HG03108 (cell line): Measurements from ENCODE around the gene SLC15A3.

ENCODE experiments used
- ATAC-seq: cut with Tn5 transposase; IDR thresholded peaks from one replicate; pipeline ENCODE4 v1.9.1; 2021; ENCODE audit warnings: moderate library complexity; ENCODE audit not compliant: unreplicated experiment

The SLC15A3 gene

DNA sequence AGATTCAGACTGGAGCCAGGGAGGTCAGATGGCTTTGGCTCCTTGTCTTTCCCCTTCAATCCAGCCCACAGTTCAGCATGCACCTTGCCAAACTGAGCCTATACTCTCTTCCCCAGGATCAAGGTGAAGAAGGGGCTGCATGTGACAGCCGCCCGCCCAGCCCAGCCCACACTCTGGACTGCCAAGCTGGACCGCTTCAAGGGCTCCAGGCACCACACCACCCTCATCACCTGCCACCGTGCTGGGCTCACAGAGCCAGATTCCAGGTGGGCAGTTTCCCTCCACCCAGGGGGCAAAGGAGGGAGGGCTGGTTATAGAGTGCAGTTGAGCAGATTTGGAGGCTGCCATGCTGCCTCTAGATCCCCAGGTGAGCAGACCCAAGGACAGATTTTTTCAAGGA lies 21.6 kb downstream of the SLC15A3 start:
- no peak for ATAC-seq

DNA sequence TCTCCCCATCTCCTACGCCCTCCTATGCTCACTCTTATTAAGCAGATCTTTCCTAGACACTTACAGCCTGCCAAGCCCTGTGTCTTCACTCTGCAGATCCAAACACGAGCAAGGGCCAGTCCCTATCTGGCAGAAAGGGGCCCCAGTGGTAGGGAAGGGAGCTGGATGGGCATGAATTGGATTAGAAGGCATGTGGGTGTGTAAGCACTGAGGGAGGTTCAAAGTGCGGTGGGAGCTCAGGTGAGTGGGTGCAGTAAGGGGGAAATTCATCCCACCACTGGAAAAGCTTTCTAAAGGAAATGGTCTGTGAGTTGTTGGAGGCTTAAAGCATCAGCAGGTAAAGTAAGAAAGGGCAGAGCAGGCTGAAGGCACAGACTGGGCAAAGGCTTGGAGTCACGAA lies 22.2 kb downstream of the SLC15A3 start:
- no peak for ATAC-seq

DNA sequence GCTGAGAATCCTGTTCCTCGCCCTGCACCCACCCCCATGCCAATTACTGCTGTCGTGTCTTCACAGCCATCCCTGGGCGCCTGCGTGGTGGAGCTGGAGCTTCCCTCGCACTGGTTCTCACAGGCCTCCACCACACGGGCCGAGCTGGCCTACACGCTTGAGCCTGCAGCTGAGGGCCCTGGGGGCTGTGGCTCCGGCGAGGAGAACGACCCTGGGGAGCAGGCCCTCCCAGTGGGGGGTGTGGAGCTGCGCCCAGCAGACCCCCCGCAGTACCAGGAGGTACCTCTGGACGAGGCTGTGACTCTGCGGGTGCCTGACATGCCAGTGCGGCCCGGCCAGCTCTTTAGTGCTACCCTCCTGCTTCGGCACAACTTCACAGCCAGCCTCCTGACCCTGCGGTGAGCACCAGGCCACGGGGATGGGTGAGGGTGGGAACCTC lies 23.4 kb downstream of the SLC15A3 start:
- no peak for ATAC-seq

DNA sequence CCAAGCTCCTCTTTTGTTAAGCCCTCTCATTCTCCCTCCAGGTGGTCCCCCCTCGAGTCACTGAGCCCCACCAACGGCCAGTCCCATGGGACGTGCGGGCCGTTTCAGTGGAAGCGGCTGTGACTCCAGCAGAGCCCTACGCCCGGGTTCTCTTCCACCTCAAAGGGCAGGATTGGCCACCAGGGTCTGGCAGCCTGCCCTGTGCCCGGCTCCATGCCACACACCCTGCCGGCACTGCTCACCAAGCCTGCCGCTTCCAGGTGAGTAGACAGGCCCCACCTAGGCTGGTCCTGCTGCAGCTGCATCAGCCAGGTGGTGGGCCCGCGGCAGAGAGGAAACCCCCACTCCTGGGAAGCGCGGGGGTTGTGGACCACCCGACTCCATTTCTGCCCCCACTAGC lies 24.4 kb downstream of the SLC15A3 start:
- no peak for ATAC-seq

DNA sequence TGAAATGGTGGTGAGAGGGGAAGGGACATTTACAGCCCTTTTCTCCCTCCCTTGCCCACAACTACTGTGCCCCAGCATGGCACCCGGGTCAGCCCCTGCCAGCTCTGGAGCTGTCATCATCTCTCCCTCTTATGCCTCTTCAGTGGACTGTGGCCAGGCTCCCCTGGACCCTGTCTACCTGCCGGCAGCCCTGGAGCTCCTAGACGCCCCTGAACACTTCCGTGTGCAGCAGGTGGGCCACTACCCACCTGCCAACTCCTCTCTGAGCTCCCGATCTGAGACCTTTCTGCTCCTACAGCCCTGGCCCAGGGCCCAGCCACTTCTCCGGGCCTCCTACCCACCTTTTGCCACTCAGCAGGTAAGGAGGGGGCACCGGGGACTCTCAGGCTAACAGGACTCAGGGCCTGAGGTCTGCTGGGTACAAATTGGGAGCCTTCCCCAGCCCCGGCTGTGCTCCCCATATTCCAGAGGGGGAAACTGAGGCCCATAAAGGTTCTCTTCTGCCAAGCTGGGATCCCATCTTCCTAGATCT lies 24.8 kb downstream of the SLC15A3 start:
- ATAC-seq: no peak

DNA sequence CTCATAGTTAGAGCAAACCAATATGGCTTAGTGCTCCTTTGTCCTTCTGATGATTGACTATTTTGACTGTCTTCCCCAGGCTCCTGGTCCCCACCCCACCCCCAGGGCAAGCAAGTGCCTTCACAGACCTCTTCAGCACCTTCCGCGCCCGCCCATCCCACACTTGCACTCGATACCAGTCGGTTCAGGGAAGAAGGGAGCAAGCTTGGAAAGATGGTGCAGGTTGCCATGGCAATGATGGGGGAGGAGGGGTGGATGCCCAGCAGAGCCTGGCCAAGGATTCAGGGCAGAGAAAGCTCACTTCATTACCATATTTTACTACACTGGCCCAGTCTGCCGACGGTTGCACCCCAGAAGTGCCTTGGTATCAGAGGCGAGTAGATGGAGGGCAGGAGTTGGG lies 25.5 kb downstream of the SLC15A3 start:
- ATAC-seq: no peak

DNA sequence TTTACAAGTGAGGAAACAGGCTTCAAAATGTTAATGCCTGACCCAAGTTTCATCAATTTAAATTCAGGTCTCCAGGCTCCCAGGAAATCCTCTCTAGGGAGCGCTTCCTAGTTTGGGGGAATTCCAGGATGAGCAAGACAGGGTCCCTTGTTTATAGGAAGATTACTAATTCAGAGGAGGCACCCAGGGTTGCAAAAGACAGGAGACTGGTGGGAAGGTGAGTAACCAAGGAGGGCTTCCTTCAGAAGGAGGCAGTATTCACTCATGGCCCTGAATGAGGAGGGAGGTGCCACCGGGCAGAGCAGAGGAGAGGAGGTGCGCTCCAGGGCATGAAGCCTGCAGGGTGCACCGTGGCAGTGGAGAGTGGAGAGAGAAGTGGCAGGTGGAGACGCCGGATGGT lies 26.1 kb downstream of the SLC15A3 start:
- ATAC-seq: no peak

DNA sequence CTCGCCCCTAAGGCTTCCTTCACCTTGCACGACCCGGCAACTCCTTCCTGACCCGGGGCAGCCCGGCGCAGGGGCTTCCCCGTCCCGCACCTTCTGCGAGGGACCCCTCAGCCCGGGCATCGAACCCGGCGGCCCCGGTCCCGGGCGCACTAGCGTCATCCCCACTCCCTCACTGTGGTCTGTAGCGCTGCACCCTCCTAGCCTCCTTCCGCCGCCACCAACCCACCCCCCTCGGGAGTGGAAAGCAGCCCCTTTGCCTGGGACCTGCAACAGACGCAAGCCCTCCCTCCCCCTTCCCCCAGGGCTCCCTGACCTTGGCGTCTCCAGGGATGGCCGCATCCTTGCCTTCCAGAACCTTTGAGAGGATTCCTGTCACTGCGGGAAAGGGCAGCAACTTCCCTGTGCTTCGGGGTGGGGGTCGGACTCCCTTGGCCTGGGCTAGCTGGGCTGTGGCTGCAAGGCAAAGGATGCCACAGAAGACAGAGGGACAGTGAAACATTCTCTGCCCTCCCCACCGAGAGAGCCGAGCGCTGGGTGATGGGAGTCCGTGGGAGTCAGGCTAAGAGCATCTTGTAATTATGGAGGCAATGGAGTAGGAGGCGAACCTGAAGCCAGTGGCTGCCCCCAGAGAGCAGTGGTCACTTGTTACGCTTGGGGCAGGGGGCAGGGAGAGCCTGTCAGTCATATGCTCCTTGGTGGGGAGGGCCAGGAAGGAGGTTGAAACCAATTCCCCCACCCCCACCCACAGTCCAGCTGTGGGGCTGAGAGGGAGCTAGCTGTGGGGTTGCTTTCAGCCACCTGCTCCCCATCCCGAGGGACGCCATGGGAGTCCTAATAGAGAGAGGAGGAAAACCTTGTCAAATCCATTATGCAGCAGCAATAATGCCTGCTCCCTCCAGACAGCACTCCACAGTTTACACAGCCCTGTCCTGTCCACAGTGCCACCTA lies 26.8 kb downstream of the SLC15A3 start:
- no peak for ATAC-seq

DNA sequence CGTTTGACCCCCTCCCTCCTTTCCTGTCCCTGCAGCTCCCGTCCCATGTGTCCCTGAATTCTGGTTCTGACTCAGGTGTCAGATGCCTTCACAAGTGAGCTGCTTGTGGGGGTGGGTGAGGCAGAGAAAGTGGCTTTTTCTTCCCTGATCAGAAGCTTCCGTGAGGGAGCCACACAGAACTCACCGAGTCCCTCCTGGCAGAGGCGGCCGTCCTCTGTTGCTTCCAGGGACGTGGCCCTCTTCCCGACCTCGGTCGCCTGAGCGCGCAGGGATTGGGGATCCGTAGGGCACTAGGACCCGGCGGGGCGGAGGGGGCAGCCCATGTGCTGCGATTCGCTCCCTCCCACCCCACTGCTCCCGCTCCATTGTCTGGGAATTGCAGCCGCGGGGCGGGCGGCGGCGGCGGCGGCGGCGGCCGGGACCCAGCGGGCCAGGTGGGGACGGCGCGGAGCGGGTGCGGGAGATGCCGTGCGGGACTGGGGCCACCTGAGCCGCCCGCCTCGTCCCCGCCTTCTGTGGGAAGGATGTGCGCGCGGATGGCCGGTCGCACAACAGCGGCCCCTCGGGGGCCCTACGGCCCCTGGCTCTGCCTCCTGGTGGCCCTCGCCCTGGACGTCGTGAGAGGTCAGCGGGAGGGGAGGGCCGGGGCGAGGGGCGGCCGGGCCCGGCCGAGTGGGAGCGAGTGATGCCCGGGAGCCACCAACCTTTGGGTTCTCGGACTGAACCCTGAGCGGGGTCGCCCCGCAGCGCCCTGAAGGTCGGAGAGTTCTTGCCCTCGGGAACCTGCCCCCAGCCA lies 27.7 kb downstream of the SLC15A3 start, which contains the start of gene TMEM132A:
Gene TMEM132A (plus strand): TSS at position 351 of the 796 bp plus-strand sequence. CDS start 174 bp downstream, at position 525.
- ATAC-seq: no peak

DNA sequence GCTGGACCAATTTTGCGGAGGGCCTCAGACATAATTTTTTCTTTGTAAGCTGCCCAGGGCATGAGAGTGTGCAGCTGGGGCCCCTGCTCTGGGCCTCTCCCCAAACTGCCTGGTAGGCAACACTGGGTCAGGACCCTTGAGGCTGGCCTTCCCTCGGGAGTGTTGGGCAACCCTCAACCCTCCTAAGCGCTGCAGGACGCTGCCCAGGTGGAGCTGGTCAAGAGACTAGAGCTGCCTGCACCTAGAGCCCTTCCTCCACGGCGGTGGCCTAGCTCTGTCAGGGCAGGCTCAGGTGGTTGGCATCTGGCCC lies 28.2 kb downstream of the SLC15A3 start:
- no peak for ATAC-seq

DNA sequence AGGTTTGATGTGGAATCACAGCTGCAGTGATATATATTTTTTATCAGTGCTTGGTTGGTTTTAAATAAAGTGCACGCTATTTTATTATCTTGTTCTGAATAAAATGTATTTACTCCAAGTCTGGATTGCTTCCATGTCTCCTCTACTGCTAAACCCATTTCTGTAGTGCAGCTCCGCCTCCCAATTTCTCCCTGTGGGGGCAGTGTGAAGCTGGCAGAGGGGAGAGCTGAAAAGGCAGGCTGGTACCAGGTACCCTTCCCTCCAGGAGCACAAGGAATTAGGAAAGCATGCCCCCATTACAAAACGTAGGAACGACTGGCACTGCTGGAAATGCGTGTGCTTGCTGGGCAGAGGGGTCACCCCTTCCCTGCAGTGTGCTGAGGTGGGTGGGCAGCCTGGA lies 28.6 kb downstream of the SLC15A3 start:
- no peak for ATAC-seq

DNA sequence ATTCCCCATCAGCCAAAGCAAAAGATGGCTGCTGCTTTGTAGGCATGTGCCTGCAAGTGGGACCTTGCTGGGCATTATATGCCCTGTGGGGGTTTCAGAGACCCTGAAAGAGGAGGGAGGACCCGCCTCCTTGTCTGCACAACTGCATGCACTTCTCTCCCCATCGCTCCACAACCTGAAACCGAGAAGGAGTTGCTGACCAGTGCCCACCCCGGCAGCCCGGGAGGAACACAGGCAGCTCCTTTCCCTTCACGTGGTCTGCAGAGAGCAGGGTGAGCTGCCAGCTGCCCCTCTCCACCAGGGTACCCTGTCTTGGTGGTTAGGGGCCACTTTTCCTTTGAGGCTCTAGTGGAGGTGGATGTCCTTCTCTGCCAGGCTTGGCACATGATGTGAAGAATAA lies 29.1 kb downstream of the SLC15A3 start:
- no peak for ATAC-seq

DNA sequence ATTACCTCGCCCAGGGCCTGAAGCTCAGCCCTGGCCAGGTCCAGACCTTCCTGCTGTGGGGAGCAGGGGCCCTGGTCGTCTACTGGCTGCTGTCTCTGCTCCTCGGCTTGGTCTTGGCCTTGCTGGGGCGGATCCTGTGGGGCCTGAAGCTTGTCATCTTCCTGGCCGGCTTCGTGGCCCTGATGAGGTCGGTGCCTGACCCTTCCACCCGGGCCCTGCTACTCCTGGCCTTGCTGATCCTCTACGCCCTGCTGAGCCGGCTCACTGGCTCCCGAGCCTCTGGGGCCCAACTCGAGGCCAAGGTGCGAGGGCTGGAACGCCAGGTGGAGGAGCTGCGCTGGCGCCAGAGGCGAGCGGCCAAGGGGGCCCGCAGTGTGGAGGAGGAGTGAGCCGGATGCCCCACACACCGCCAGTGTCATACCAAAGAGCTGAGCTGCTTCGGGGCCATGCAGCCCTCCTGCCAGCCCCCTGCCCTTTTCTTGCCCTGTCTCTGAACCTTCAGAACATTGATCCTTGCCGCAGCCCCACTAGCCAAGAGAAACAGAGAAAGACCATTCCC lies 30.1 kb downstream of the SLC15A3 start:
- ATAC-seq: no peak

DNA sequence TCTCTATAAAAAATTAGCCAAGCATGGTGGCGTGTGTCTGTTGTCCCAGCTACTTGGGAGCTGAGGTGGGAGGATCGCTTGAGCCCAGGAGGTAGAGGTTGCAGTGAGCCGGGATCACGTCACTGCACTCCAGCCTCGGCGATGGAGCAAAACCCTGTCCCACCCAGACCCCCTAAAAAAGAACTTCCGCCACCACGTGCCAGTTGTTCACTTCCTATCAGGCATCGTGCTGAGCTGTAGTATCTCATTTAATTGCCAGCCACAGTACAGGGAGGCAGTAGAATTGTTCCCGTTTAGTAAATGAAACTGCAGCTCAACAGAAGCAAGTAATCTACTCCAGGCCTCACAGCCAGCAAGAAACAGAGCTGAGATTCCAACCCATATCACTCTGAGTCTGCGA lies 30.7 kb downstream of the SLC15A3 start:
- no peak for ATAC-seq

DNA sequence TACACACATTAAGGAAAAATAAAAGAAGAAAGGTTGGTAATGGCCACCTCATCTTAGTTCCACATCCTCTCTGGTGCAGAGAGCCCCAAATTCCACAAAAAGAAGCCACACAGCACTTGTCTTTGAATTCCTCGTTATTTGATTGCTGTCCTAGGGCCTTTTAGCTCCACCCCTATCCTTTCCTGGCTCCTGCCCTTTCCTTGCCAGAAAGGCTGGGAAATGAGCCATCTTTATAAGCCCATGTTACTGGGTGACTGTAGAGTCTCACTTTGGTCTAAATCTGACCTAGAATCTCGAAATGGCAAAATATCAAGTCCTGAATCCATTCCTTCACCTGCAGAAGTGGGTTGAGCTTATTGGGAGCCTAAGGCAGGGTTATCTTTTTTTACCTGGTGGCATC lies 32.0 kb downstream of the SLC15A3 start:
- ATAC-seq: no peak

DNA sequence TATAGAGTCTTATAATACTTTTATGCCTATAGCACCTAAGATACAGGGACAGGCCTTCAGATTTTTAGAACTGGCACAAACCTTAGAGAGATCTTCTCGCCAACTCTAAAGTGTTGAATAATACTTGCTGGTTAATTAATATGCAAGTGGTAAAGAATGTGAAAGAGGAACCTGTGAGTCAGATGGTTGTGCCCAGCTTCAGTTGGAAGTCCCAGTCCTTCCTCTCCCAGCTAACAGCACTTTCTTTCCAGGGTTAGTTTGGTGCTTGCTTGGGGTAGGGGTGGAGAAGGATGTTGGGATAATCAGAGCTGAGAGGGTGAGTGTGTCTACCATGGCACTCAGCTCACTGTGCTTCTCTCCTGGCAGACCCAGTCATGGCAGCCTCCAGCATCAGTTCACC lies 32.7 kb downstream of the SLC15A3 start:
- no peak for ATAC-seq

DNA sequence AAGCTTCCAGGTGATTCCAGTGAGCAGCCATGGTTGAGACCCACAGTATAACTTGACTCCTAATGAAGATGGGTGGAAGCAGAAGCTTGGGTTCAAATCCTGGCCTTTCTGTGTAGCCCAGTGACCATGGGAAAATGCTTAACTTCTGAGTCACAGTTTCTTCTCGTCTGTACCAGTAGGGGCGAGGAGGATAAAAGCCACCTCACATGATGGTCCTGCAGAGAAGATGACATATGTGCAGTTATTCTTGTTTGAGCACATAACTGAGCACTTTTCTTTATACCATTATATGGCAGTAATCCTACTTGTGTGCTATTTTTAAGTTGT lies 33.1 kb downstream of the SLC15A3 start:
- no peak for ATAC-seq

DNA sequence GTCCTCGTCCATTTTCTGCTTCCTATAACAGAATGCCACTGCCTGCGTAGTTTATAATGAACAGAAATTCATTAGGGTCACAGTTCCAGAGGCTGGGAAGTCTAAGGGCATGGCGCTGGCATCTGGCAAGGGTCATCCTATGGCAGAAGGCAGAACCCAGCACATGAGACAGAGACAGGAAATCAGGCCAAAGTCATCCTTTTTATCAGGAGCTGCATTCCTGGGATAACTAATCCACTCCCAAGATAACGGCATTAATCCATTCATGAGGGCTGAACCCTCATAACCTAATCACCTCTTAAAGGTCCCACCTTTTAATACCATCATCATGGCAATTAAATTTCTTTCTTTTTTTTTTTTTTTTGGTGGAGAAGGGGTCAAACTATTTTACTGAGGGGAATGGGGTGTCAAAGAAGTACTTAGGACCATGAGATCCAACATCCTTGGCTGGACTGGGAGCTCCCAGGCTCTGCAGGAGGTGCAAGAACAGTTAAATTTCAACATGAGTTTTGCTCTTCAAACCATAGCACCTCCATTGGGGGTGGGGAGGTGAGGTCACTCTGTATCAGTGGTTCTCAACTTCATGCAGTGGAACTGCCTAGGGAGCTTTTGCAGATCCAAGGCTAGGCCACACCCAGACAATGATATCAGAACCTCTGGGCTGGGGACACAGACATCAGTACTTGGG lies 33.6 kb downstream of the SLC15A3 start:
- no peak for ATAC-seq

DNA sequence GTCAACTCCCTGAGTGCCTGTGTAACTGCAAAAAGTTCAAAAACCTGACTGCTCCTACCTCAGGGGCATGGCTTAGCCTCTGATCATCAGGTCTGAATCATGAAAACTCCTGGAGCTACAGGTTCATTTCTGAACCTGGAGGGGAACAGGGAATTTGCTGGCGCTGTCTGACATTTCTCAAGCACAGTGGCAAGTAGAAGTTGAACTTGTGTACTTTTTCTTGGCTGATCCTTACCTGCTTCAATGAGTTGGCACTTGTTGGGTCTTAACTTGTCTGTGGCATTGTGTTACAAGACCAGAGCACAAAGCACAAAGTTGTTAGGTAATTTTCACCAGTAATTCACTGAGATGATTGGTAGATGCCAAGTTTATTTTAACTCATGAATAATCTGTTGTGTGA lies 34.7 kb downstream of the SLC15A3 start:
- ATAC-seq: no peak

DNA sequence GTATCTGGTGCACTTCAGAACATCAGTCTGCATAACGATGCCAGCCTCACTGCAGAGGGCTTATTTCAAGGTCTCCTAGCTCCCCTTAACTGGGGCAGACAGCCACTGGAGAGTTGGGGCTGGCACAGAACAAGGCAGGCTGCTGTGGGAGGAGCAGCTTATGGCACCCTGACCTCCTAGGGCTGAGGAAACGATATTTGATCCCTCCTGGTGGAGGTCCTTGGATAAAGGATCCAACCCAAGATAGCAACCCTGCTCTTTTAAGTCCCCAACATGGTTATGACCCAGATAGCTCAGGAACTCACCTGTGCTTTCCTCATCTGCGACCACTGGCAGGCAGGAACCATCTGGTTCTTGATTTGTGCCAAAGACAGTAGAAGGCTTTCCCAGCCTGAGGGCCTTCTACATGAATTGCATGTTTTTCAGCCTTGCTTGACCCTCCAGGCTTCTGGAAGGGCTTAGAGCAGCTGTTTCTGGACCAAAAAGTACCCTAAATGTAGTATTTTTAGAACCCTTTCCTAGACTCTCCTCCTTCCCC lies 35.2 kb downstream of the SLC15A3 start:
- ATAC-seq: no peak
